Loucy (cell line): ENCODE results near the gene CCNJL.
A peak's percentile ranks its signal among the peaks of the same experiment; 100 is the strongest.

ENCODE experiments used
- H2AFZ ChIP-seq: fragments of 200-600 bp; sonication (generic); 2 replicates; pipeline ENCODE4 v1.6.0; 2016; ENCODE audit warnings: antibody characterized with exemption, mild to moderate bottlenecking, low read length, moderate library complexity
- H3F3A ChIP-seq: fragments of 200-600 bp; 2 replicates; pipeline ENCODE4 v1.6.0; 2016; ENCODE audit warnings: antibody characterized with exemption, low read depth, mild to moderate bottlenecking
- H3K27me3 ChIP-seq: fragments of 200-600 bp; sonication (generic); 2 replicates; pipeline ENCODE4 v1.6.1; 2014; ENCODE audit warnings: low read length, mild to moderate bottlenecking; ENCODE audit not compliant: insufficient read depth, poor library complexity, severe bottlenecking
- H3K36me3 ChIP-seq: fragments of 200-600 bp; sonication (generic); 2 replicates; pipeline ENCODE4 v1.6.1; 2016; ENCODE audit warnings: low read length; ENCODE audit not compliant: insufficient read depth
- H3K4me1 ChIP-seq: fragments of 200-600 bp; sonication (generic); 2 replicates; pipeline ENCODE4 v1.5.1; 2014; ENCODE audit warnings: low read length, mild to moderate bottlenecking; ENCODE audit not compliant: insufficient read depth, poor library complexity, severe bottlenecking
- H3K4me2 ChIP-seq: fragments of 200-600 bp; sonication (generic); 2 replicates; pipeline ENCODE4 v1.6.0; 2014; ENCODE audit warnings: antibody characterized with exemption, low read length, low read depth, mild to moderate bottlenecking; ENCODE audit not compliant: poor library complexity, severe bottlenecking
- H3K4me3 ChIP-seq: fragments of 200-600 bp; sonication (generic); 2 replicates; pipeline ENCODE4 v1.5.1; 2014; ENCODE audit warnings: low read length, mild to moderate bottlenecking, mixed read lengths; ENCODE audit not compliant: poor library complexity, severe bottlenecking
- H3K79me2 ChIP-seq: fragments of 200-600 bp; sonication (generic); 2 replicates; pipeline ENCODE4 v1.6.1; 2014; ENCODE audit warnings: low read length; ENCODE audit not compliant: insufficient read depth
- H3K9ac ChIP-seq: fragments of 200-600 bp; sonication (generic); 2 replicates; pipeline ENCODE4 v1.6.0; 2014; ENCODE audit warnings: mild to moderate bottlenecking, low read depth, low read length, moderate library complexity; ENCODE audit not compliant: poor library complexity, severe bottlenecking
- H3K9me2 ChIP-seq: fragments of 200-600 bp; sonication (generic); replicated peaks from 2 replicates; pipeline ENCODE4 v1.6.1; 2016; ENCODE audit warnings: low read depth, low read length, mixed read lengths
- H3K9me3 ChIP-seq: fragments of 200-600 bp; sonication (generic); 2 replicates; pipeline ENCODE4 v1.6.1; 2014; ENCODE audit warnings: mild to moderate bottlenecking, antibody characterized with exemption, low read length, low read depth; ENCODE audit not compliant: insufficient read depth
- H4K20me1 ChIP-seq: fragments of 200-600 bp; sonication (generic); 2 replicates; pipeline ENCODE4 v1.6.0; 2014; ENCODE audit warnings: antibody characterized with exemption, low read length, mild to moderate bottlenecking; ENCODE audit not compliant: insufficient read depth, poor library complexity, severe bottlenecking
- CTCF ChIP-seq: fragments of 200-600 bp; sonication (generic); conservative IDR thresholded peaks from 2 replicates; pipeline ENCODE4 v1.5.1; 2014; ENCODE audit warnings: mild to moderate bottlenecking, antibody characterized with exemption, low read length
- EZH2phosphoT487 ChIP-seq: fragments of 200-600 bp; IDR thresholded peaks from 2 replicates; pipeline ENCODE4 v1.6.1; 2018; ENCODE audit warnings: antibody characterized with exemption, mild to moderate bottlenecking, moderate library complexity, borderline replicate concordance

Gene CCNJL

DNA sequence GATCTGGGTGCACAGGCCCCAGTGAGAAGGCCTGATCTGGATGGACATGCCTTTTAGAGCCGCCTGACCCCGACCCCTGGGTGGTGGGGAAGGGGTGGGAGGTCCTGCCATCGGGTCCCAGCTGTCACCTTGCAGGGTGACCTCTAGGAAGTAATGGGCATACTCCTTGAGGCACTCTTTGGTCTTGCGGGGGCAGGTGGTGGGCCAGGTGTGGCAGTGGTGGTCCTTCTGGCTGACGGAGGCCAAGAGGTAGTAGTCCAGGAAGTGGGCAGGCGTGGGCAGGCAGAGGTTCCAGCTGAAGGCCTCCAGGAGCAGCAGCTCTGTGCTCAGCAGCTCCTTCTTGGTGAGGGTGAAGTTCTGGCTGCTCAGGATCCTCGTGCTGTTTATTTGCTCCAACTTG, 53.0 kb downstream of the CCNJL start:
- Histone ChIP-seq H3K4me1 (peaks cover 50% of the 10 kb centered on the region), H3K9ac (peak overlapping the region; percentile 96), H4K20me1 (no peaks in the 10 kb centered on the region), H3K27me3 (no peaks in the 10 kb centered on the region), H3K9me2 (no peaks in the 10 kb centered on the region), H3K9me3 (no peaks in the 10 kb centered on the region), H3K79me2 (peaks cover 16% of the 10 kb centered on the region), H3K36me3 (peaks cover 23% of the 10 kb centered on the region; the same call in 1 of the 2 replicates), H3F3A (peaks cover 13% of the 10 kb centered on the region), H2AFZ (no peak overlapping the region), H3K4me3 (no peak overlapping the region), H3K4me2 (no peak overlapping the region)
- TF ChIP-seq EZH2phosphoT487: no peak
- no peak for TF ChIP-seq CTCF

DNA sequence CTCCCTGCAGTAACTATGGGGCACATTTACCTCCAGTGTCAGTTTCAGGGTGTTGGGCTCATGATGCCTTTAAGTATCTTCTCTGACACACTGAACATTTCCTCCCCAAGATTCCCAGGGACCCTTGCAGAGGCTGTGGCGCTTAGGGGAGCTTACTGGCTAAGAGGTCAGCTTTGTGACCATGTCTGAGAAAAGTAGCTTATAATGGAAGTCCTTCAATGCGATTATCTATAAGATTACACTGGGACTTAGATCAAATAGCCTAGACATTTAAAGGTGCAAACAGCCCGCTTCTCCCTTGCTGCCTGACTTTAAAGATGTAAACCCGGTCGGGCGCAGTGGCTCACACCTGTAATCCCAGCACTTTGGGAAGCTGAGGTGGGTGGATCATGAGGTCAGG, 57.7 kb downstream of the CCNJL start:
- Histone ChIP-seq H3K9me3 (no peaks in the 10 kb centered on the region), H4K20me1 (no peaks in the 10 kb centered on the region), H3K36me3 (peaks cover 50% of the 10 kb centered on the region; the same call in 1 of the 2 replicates), H3K79me2 (peaks cover 3% of the 10 kb centered on the region; the same call in 1 of the 2 replicates), H3K4me1 (peaks cover 16% of the 10 kb centered on the region), H3K27me3 (no peaks in the 10 kb centered on the region), H2AFZ (no peak overlapping the region), H3K9ac (no peak overlapping the region), H3K4me3 (no peak overlapping the region), H3K9me2 (no peaks in the 10 kb centered on the region), H3F3A (no peaks in the 10 kb centered on the region), H3K4me2 (no peak overlapping the region)
- TF ChIP-seq EZH2phosphoT487 (no peak), CTCF (no peak)

GRCh38 chr5:160253441-160253840, 58.9 kb downstream of the CCNJL start:
- no peaks in the 10 kb centered on the region for H3K9me2 ChIP-seq
- H3K4me3 ChIP-seq: no peak overlapping the region
- no peaks in the 10 kb centered on the region for H4K20me1 ChIP-seq
- H3K9ac ChIP-seq: no peak overlapping the region
- H3K79me2 ChIP-seq: no peaks in the 10 kb centered on the region
- H3K9me3 ChIP-seq: no peaks in the 10 kb centered on the region
- peaks cover 44% of the 10 kb centered on the region; the same call in 1 of the 2 replicates for H3K36me3 ChIP-seq
- peaks cover 10% of the 10 kb centered on the region for H3K4me1 ChIP-seq
- no peaks in the 10 kb centered on the region for H3F3A ChIP-seq
- H2AFZ ChIP-seq: no peak overlapping the region
- H3K27me3 ChIP-seq: no peaks in the 10 kb centered on the region
- TF ChIP-seq CTCF: no peak
- TF ChIP-seq EZH2phosphoT487: no peak
- no peak overlapping the region for H3K4me2 ChIP-seq
